Coronary artery (tissue), 2 donors: ENCODE measurements around the gene CFDP1.

Experiments used
- DNase-seq: peaks from one replicate; pipeline ENCODE4 v3.0.0-alpha.2; 2017; ENCODE audit warnings: low spot score
- H3K27ac ChIP-seq, 2 donors: fragments of 200-600 bp; sonication (generic); one replicate each; pipeline ENCODE4 v1.5.1; 2016 to 2019
- H3K4me3 ChIP-seq: fragments of 200-600 bp; sonication (generic); 2 replicates; pipeline ENCODE4 v1.5.1; 2016; ENCODE audit warnings: mild to moderate bottlenecking, moderate library complexity
- TF ChIP-seq, protein P1 (sequence below): fragments of 200-600 bp; sonication (generic); IDR thresholded peaks from one replicate; pipeline ENCODE4 v1.5.1; 2019; ENCODE audit warnings: antibody characterized with exemption

The CFDP1 gene

DNA sequence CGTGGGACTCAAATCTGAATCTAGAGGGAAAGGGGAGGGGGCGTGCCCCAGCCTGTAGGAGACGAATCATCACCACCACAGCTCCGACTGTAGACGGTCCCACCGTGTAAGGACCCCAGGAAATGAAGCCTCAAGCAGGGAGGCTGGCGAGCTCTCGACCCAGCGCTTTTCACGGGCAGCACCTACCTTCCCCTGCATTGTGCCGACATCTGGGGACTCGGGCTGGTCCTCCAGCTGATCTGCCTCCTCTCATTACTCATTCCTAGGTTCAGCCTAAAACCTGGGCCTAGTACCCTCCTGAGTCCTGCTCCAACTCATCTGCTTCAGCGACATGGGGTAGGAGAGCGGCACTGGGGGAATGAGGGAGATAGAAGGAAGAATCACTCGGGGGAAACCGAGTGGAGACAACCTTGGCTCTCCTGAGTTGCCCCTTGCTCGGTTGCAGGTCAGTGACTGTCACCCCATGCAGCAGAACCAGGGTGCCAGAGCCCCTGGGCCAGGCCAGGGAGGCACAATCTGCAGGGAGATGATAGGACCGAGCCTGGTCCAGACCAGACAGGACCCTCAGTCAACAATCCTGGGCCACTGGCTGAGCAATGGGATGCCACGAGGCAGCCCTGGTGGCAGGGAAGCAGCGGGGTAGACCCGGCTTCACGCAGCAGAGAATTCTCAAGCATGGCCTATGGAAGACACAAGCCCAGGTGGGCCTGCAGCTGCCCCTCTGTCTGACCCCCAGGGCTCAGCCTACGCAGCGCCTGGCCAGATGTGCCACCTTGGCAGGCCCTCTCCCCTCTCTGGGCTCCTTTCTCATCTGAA is 181.0 kb downstream of the CFDP1 start:
- TF ChIP-seq, protein P1, sequence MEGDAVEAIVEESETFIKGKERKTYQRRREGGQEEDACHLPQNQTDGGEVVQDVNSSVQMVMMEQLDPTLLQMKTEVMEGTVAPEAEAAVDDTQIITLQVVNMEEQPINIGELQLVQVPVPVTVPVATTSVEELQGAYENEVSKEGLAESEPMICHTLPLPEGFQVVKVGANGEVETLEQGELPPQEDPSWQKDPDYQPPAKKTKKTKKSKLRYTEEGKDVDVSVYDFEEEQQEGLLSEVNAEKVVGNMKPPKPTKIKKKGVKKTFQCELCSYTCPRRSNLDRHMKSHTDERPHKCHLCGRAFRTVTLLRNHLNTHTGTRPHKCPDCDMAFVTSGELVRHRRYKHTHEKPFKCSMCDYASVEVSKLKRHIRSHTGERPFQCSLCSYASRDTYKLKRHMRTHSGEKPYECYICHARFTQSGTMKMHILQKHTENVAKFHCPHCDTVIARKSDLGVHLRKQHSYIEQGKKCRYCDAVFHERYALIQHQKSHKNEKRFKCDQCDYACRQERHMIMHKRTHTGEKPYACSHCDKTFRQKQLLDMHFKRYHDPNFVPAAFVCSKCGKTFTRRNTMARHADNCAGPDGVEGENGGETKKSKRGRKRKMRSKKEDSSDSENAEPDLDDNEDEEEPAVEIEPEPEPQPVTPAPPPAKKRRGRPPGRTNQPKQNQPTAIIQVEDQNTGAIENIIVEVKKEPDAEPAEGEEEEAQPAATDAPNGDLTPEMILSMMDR: no peak
- Histone ChIP-seq H3K4me3 (peak overlapping the region; percentile 88), H3K27ac (peak overlapping the region; percentile 94 to 98)
- no peak for DNase-seq

DNA sequence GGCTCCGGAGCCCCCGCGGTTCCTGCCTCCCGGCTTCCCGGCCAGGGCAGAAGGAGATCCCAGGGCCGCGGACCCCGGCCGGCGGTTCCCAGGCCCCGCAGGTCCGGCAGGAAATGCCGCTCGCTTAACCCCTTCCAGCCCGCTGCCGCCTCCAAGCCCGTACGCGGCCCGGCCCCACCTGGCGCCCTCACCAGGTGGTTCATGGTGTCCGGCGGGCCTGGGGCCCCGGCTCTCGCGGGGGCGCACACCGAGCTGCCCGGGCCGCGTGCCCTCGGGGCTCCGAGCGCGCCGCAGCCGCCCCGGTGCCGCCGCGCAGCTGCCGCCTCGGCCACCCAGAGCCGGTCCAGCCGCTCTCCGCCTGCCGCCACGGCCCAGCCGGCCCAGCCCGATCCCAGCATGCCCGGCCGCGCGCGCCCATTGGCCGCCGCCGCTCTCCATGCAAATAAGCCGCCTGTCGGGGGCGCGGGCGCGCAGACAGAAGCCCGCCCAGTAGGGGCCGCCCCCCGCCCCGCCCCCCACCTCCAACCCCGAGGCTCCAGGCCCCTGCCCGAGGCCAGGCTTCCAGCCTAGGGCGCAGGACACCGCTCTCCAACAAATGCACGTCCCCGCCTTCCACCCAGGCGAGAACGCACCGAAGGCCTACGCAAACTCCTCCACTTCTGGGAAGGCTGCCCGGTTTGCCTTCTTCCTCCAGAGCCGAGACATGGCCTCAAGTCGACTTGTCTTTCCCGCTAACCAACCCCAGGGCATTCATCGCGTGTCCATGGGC is 181.8 kb downstream of the CFDP1 start, which contains the start of gene BCAR1:
BCAR1 (minus strand) TSS at position 345 of the 769 bp plus-strand sequence; CDS start at position 203, 142 bp downstream.
- peak; percentile 94 for DNase-seq
- peak within 1 kb of the TSS; percentile 88 for H3K4me3 ChIP-seq
- H3K27ac ChIP-seq: peak within 1 kb of the TSS; percentile 94 to 98
- TF ChIP-seq, protein P1: no peak

DNA sequence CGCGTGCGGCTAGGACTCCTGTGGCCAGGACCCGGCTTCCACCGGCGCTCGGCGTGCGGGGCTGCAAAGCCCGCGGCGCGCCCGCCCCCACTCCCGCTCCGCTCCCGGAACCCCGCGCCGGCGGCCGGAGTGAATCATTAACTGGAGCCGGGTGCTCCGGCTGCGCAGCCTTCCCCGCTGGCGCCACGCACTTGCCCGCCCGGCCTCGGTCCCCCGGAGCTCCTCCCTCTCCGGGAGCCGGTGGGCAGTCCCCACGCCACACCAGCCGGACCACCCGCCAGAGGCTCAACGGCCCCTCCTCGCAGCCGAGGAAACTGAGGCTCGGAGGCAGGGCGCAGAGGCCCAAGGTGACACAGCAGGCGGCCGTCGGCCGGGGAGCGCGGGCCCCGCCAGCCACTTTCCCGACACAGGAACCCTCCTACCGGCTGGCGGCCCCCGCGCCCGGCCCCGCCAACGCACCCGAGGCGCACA is 182.5 kb downstream of the CFDP1 start:
- Histone ChIP-seq H3K4me3 (peak overlapping the region; percentile 88), H3K27ac (peak overlapping the region; percentile 94 to 98)
- no peak for DNase-seq
- TF ChIP-seq, protein P1: no peak

DNA sequence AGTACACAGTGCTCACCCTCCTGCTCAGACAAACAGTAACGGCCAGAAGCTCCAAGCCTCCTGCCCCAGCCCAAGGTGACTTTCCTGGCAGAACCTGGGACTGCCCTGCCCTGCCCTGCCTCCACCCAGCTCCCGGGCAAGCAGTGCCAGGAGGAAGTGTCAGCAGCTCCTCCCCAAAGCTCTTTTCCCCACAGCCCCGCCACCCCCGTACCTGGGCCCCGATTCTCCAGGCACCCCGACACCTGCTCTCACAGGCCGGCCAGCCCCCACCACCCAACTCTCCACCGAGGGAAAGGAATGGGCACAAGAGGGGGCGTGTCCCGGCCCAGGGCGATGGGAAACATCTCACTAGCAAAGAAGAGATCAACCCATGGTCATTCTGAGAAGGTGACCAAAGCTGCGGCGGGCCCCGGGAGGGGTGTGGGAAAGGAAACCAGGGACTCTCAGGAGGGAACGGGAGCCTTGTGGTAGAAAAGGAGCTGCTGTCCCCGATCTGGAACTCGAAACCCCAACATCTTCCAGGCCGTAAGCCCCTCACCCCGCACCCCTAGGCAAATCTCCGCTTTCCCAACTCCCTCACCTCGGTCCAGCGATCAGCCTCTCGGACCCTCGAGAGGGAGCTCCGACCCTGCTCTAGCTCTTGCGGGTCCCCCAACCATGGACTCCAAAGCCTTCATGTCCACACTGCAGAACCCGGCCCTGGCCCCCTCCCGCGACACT is 183.1 kb downstream of the CFDP1 start:
- TF ChIP-seq, protein P1: no peak
- Histone ChIP-seq H3K4me3 (peak overlapping the region; percentile 88), H3K27ac (peak overlapping the region; percentile 94 to 98)
- DNase-seq: no peak

DNA sequence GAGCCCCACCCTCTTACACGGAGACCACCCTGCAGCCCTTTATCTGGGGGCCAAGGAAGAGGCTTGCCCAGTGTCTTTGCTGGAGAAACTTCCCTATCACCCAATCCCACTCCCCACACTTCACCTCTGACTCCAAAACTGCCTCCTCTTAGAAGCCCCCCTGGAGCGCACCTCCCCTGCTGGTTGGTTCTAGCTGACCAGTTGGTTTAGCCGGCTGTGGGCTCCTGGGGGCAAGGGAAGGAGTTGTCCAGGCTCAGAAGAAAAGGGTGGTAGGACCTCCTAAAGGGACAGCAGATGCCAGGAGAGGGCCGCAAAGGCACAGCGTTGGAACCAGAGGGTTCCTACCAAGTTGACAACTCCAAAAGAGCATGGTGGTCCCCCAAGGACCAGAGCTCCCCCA is 183.9 kb downstream of the CFDP1 start:
- DNase-seq: no peak
- peak overlapping the region; percentile 88 for H3K4me3 ChIP-seq
- TF ChIP-seq, protein P1: no peak
- H3K27ac ChIP-seq: peak overlapping the region; percentile 94 to 98

DNA sequence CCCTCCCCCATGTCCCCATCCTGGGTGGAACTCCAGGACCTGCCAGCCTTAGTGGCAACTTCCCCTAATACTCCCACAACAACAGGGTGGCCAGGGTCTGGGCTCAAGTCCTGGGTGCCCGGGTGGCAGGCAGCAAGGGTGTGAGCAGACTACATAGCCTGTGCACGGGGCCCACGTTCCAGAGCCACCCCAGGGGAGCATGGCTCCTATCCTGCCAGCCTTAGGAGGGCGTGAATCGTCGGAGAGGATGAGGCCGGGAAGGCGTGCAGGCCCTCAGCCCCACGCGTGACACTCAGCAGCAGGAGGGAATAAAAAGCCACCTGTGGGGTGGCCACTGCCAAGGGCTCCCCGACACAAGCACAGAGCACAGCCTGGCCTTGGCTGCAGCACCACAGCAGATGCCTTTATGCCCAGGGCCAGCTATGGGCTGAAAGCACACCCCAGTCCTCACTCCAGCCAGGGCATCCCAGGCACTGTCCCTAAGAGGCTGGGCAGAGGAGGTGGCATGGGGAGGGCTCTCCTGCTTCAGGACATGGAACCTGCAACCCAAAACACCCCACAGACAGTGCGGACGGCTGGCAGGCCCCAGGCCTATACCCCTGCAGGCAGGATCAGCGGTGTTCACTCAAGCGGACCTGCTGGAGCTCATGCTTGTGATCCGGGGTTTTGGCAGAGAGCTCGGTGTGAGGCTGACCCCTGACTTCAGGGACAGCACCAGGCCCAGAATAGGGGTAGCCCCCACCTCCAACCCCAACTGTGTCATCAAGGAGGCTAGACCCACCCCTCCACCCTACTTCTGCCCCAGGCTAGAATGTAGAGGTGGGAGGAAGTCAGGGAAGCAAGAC is 184.5 kb downstream of the CFDP1 start:
- Histone ChIP-seq H3K27ac (peak overlapping the region; percentile 94 to 98), H3K4me3 (peak overlapping the region; percentile 88)

More for the DNA sequence above, 184.5 kb downstream of the CFDP1 start:
- TF ChIP-seq, protein P1: no peak
- DNase-seq: no peak
